ENCODE data around the gene SPTBN1. TPM values are rescaled to one million over a fixed set of nuclear protein-coding genes. Genes with fewer than 3 reads are reported as not detected.

SPTBN1 gene
- total and polyA plus RNA-seq, 2 of the 13 experiments (the other 11 are each of a cell fraction or from before 2014, with no cell fraction given), result 123 to 299 TPM

DNA sequence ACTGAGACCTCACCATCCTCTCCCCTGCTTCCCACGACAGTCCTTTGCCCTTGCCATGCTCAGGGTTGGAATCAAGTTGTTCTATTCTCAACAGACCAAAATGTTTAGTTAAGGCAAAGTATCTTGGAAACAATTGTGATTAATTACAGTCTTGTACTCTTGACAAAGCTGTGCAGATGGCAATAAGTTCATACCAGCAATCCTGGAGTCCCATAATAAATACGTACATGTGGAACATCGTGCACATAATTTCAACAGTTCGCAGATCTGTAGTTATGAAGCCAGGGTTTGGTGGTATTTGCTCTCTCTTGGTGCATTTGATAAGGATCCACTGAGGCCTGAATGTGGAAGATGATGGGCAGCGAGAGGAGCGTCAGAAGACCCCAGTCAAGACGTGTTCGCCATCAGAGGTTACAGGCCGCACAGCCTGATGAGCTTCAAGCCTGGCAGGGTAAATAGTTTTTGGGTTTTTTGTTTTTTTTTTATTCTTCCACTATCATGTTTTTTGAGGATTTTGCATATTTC is 214.4 kb downstream of the SPTBN1 start (continued):
- 0 out of 2 replicates have a peak, but pooled peaks have one; percentile 30 for TF ChIP-seq ZNF501 (CRISPR knock-in tag; IDR thresholded peaks at IDR 0.05)
- no peak for TF ChIP-seq ZMAT3 (CRISPR knock-in tag; conservative IDR thresholded peaks at IDR 0.05)
- TF ChIP-seq, protein P1, sequence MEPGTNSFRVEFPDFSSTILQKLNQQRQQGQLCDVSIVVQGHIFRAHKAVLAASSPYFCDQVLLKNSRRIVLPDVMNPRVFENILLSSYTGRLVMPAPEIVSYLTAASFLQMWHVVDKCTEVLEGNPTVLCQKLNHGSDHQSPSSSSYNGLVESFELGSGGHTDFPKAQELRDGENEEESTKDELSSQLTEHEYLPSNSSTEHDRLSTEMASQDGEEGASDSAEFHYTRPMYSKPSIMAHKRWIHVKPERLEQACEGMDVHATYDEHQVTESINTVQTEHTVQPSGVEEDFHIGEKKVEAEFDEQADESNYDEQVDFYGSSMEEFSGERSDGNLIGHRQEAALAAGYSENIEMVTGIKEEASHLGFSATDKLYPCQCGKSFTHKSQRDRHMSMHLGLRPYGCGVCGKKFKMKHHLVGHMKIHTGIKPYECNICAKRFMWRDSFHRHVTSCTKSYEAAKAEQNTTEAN (CRISPR knock-in tag; conservative IDR thresholded peaks at IDR 0.05), result no peak
- TF ChIP-seq MEF2D (CRISPR knock-in tag; IDR thresholded peaks at IDR 0.05), result 0 out of 2 replicates have a peak, but pooled peaks have one; percentile 16
- 0 out of 2 replicates have a peak, but pooled peaks have one; percentile 39 for TF ChIP-seq ZSCAN25 (CRISPR knock-in tag; IDR thresholded peaks at IDR 0.05)
- no peak for TF ChIP-seq ZNF10 (CRISPR knock-in tag; IDR thresholded peaks at IDR 0.05; ENCODE audit: borderline replicate concordance, low read depth)
- no peak for TF ChIP-seq JUN (CRISPR knock-in tag; IDR thresholded peaks at IDR 0.05)
- TF ChIP-seq ZFP62 (CRISPR knock-in tag; IDR thresholded peaks at IDR 0.05), result no peak
- TF ChIP-seq ZMYM3 (CRISPR knock-in tag; IDR thresholded peaks at IDR 0.05), result no peak
- TF ChIP-seq, protein P2, sequence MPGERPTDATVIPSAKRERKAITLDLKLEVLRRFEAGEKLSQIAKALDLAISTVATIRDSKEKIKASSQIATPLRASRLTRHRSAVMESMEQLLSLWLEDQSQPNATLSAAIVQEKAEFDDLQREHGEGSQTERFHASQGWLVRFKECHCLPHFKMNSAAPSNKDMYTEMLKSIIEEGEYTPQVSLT (CRISPR knock-in tag; IDR thresholded peaks at IDR 0.05; ENCODE audit: borderline replicate concordance, low read depth), result no peak
- no peak for TF ChIP-seq TAF1 (CRISPR knock-in tag; IDR thresholded peaks at IDR 0.05)
- TF ChIP-seq, protein P3, sequence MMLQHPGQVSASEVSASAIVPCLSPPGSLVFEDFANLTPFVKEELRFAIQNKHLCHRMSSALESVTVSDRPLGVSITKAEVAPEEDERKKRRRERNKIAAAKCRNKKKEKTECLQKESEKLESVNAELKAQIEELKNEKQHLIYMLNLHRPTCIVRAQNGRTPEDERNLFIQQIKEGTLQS (CRISPR knock-in tag; IDR thresholded peaks at IDR 0.05), result no peak
- TF ChIP-seq ATF1 (CRISPR knock-in tag; IDR thresholded peaks at IDR 0.05), result no peak
- TF ChIP-seq, protein P4, sequence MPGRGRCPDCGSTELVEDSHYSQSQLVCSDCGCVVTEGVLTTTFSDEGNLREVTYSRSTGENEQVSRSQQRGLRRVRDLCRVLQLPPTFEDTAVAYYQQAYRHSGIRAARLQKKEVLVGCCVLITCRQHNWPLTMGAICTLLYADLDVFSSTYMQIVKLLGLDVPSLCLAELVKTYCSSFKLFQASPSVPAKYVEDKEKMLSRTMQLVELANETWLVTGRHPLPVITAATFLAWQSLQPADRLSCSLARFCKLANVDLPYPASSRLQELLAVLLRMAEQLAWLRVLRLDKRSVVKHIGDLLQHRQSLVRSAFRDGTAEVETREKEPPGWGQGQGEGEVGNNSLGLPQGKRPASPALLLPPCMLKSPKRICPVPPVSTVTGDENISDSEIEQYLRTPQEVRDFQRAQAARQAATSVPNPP (CRISPR knock-in tag; IDR thresholded peaks at IDR 0.05), result no peak
- no peak for TF ChIP-seq ZNF33A (CRISPR knock-in tag; IDR thresholded peaks at IDR 0.05; ENCODE audit: borderline replicate concordance)
- TF ChIP-seq ZNF24 (IDR thresholded peaks at IDR 0.05), result no peak
- no peak for TF ChIP-seq ZNF337 (CRISPR knock-in tag; IDR thresholded peaks at IDR 0.05; ENCODE audit: borderline replicate concordance, low read depth)
- no peak for TF ChIP-seq NFE2 (CRISPR knock-in tag; IDR thresholded peaks at IDR 0.05)
- TF ChIP-seq ZNF879 (CRISPR knock-in tag; IDR thresholded peaks at IDR 0.05), result 0 out of 2 replicates have a peak, but pooled peaks have one; percentile 29
- TF ChIP-seq DNMT3B (CRISPR knock-in tag; conservative IDR thresholded peaks at IDR 0.05), result no peak
- TF ChIP-seq, protein P5, sequence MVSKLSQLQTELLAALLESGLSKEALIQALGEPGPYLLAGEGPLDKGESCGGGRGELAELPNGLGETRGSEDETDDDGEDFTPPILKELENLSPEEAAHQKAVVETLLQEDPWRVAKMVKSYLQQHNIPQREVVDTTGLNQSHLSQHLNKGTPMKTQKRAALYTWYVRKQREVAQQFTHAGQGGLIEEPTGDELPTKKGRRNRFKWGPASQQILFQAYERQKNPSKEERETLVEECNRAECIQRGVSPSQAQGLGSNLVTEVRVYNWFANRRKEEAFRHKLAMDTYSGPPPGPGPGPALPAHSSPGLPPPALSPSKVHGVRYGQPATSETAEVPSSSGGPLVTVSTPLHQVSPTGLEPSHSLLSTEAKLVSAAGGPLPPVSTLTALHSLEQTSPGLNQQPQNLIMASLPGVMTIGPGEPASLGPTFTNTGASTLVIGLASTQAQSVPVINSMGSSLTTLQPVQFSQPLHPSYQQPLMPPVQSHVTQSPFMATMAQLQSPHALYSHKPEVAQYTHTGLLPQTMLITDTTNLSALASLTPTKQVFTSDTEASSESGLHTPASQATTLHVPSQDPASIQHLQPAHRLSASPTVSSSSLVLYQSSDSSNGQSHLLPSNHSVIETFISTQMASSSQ (IDR thresholded peaks at IDR 0.05; ENCODE audit: low read depth), result no peak
- TF ChIP-seq, protein P5 (CRISPR knock-in tag; IDR thresholded peaks at IDR 0.05; ENCODE audit: borderline replicate concordance), result no peak
- TF ChIP-seq, protein P6, sequence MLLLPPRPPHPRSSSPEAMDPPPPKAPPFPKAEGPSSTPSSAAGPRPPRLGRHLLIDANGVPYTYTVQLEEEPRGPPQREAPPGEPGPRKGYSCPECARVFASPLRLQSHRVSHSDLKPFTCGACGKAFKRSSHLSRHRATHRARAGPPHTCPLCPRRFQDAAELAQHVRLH (CRISPR knock-in tag; IDR thresholded peaks at IDR 0.05; ENCODE audit: borderline replicate concordance, low read depth), result no peak
